Tibial nerve (tissue), 4 donors: ENCODE data around the gene CASP8AP2. TPM values are rescaled to one million over a fixed set of nuclear protein-coding genes. Genes with fewer than 3 reads are reported as not detected.
A peak's percentile ranks its signal among the peaks of the same experiment; 100 is the strongest.

Source experiments
- DNase-seq, 2 donors: peaks; one replicate each; pipeline ENCODE4 v3.0.0-alpha.2; 2019; ENCODE audit warnings: low spot score in 2 of 2
- H3K27ac ChIP-seq, 4 donors: fragments of 200-600 bp; sonication (generic) in 3 of 4; one replicate each; pipeline ENCODE4 v1.5.1; 2017 to 2019; ENCODE audit warnings: mild to moderate bottlenecking in 1 of 4
- H3K27me3 ChIP-seq, 2 donors: fragments of 200-600 bp; sonication (generic) in 1 of 2; one replicate each; pipeline versions ENCODE4 v1.5.1 to v1.6.0; 2017 to 2019
- H3K36me3 ChIP-seq, 3 donors: fragments of 200-600 bp; sonication (generic); one replicate each; pipeline ENCODE4 v1.5.1; 2018 to 2019
- H3K4me1 ChIP-seq, 4 donors: fragments of 200-600 bp; sonication (generic) in 3 of 4; one replicate each; pipeline ENCODE4 v1.5.1; 2017 to 2019
- H3K4me3 ChIP-seq, 4 donors: fragments of 200-600 bp; sonication (generic) in 3 of 4; one replicate each; pipeline ENCODE4 v1.5.1; 2017 to 2019; ENCODE audit warnings: mild to moderate bottlenecking in 1 of 4, moderate library complexity in 1 of 4
- H3K9me3 ChIP-seq, 4 donors: fragments of 200-600 bp; sonication (generic) in 3 of 4; one replicate each; pipeline ENCODE4 v1.5.1; 2017 to 2019
- CTCF ChIP-seq, 5 experiments: fragments of 200-600 bp in 3 of 5; fragments of 450-650 bp in 2 of 5; sonication (generic) in 3 of 5; IDR thresholded peaks; one replicate each; pipeline ENCODE4 v1.5.1; 2016 to 2019; ENCODE audit warnings: antibody characterized with exemption in 5 of 5, mild to moderate bottlenecking in 3 of 5, moderate library complexity in 2 of 5
- EP300 ChIP-seq, 2 donors: sonication (generic); formaldehyde crosslinking; IDR thresholded peaks; one replicate each; pipeline ENCODE4 v1.6.1; 2017; ENCODE audit warnings: antibody characterized with exemption in 2 of 2, mild to moderate bottlenecking in 1 of 2
- POLR2A ChIP-seq, 2 donors: fragments of 450-650 bp; IDR thresholded peaks; one replicate each; pipeline ENCODE4 v1.6.1; 2017; ENCODE audit warnings: antibody characterized with exemption in 2 of 2, mild to moderate bottlenecking in 2 of 2, moderate library complexity in 2 of 2
- WGBS, 2 donors: methylation state at CpG; one replicate each; pipeline ENCODE4 v1.1.5; 2018; 5-methylcytosine and 5-hydroxymethylcytosine counted together
- total RNA-seq, 4 donors: library from RNA; depleted of rRNA; stranded (reverse); fragments of >200 nt; gene quantifications; one replicate each; pipeline ENCODE4 v1.1.0, GENCODE V29; 2016

The CASP8AP2 gene
- total RNA-seq, 4 donors from 2014 or later = 17.4 to 21.4 (median 18.9) TPM

DNA sequence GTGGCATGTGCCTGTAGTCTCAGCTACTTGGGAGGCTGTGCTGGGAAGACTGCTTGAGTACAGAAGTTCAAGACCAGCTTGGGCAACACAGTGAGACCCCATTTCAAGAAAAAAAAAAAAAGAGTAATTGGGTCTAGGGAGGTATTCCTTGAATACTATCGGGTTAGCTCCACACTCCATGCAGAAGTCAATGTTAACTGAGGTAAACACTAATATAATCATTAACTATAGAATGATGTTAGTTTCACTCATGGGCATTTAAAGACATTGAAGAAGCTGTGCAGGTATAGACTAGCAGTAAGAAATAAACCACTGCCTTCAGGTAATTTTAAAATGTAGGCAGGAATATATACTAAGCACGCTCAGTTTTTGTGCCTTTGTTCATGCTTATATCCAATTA, 42.7 kb upstream of the CASP8AP2 start:
- H3K4me3 ChIP-seq = no peak overlapping the region
- peaks cover 0 to 6% (median 0%) of the 10 kb centered on the region in 4 donors for H3K9me3 ChIP-seq
- no peak overlapping the region for H3K27ac ChIP-seq
- no peaks in the 10 kb centered on the region for H3K4me1 ChIP-seq
- 97 to 99% methylated on average over 2 of the region's 2 CpGs for WGBS, 2 donors
- TF ChIP-seq CTCF (IDR thresholded peaks at IDR 0.05) = no peak
- TF ChIP-seq POLR2A (IDR thresholded peaks at IDR 0.05) = no peak
- TF ChIP-seq EP300 (IDR thresholded peaks at IDR 0.05) = no peak
- DNase-seq = no peak
- H3K27me3 ChIP-seq = no peaks in the 10 kb centered on the region
- H3K36me3 ChIP-seq = peaks cover 3 to 97% (median 7%) of the 10 kb centered on the region in 3 donors

- Histone ChIP-seq H3K27me3 (no peaks in the 10 kb centered on the region), H3K36me3 (peaks cover 3 to 97% (median 7%) of the 10 kb centered on the region in 3 donors), H3K4me3 (no peak overlapping the region), H3K4me1 (no peaks in the 10 kb centered on the region), H3K9me3 (peaks cover 0 to 6% (median 0%) of the 10 kb centered on the region in 4 donors), H3K27ac (no peak overlapping the region)
- 84 to 90% methylated on average over 7 of the region's 7 CpGs for WGBS, 2 donors
- TF ChIP-seq CTCF (IDR thresholded peaks at IDR 0.05) = no peak
- no peak for TF ChIP-seq POLR2A (IDR thresholded peaks at IDR 0.05)
- no peak for TF ChIP-seq EP300 (IDR thresholded peaks at IDR 0.05)
- no peak for DNase-seq
Observed at GRCh38 chr6:89787660-89788328, 41.9 kb upstream of the CASP8AP2 start.

GRCh38 chr6:89789980-89790379, 39.7 kb upstream of the CASP8AP2 start:
- WGBS, 2 donors = 88 to 95% methylated on average over 1 of the region's 1 CpG
- TF ChIP-seq POLR2A (IDR thresholded peaks at IDR 0.05) (no peak), EP300 (IDR thresholded peaks at IDR 0.05) (no peak)

DNA sequence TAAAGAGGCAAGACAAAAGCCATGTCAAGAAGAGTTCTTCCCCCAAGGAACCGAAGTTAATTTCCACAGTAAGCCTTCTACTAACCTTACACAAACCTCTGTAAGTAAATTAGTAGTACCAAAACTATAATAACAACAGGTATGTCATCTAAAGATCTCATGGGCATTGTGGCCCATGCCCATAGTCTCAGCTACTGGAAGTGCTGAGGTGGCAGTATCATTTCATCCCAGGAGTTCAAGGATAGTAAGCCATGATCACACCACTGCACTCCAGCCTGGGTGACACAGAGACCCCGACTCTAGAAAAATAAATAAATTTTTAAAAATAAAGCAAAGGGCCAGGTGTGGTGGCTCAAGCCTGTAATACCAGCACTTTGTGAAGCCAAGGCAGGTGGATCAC, 39.3 kb upstream of the CASP8AP2 start:
- H3K27ac ChIP-seq = no peak overlapping the region
- peaks cover 0 to 94% (median 3%) of the 10 kb centered on the region in 3 donors for H3K36me3 ChIP-seq
- DNase-seq = no peak
- no peaks in the 10 kb centered on the region for H3K4me1 ChIP-seq
- no peak overlapping the region for H3K4me3 ChIP-seq
- WGBS, 2 donors = 92 to 94% methylated on average over 2 of the region's 2 CpGs
- H3K9me3 ChIP-seq = no peaks in the 10 kb centered on the region
- TF ChIP-seq CTCF (IDR thresholded peaks at IDR 0.05) = no peak
- no peaks in the 10 kb centered on the region for H3K27me3 ChIP-seq

More at GRCh38 chr6:89789980-89790379, 39.7 kb upstream of the CASP8AP2 start:
- H3K27me3 ChIP-seq = no peaks in the 10 kb centered on the region
- no peaks in the 10 kb centered on the region for H3K9me3 ChIP-seq
- no peaks in the 10 kb centered on the region for H3K4me1 ChIP-seq
- H3K27ac ChIP-seq = no peak overlapping the region
- peaks cover 0 to 94% (median 3%) of the 10 kb centered on the region in 3 donors for H3K36me3 ChIP-seq
- H3K4me3 ChIP-seq = no peak overlapping the region
- DNase-seq = no peak

GRCh38 chr6:89792881-89793280, 36.8 kb upstream of the CASP8AP2 start:
- H3K9me3 ChIP-seq = no peaks in the 10 kb centered on the region
- DNase-seq = no peak
- no peaks in the 10 kb centered on the region for H3K27me3 ChIP-seq
- TF ChIP-seq EP300 (IDR thresholded peaks at IDR 0.05) (no peak), CTCF (IDR thresholded peaks at IDR 0.05) (peak in 2 of 5 experiments; percentile 10 to 13), POLR2A (IDR thresholded peaks at IDR 0.05) (no peak)
- H3K36me3 ChIP-seq = peaks cover 0 to 79% (median under 1%) of the 10 kb centered on the region in 3 donors
- WGBS, 2 donors = 44 to 53% methylated on average over 2 of the region's 2 CpGs
- no peaks in the 10 kb centered on the region for H3K4me1 ChIP-seq
- H3K27ac ChIP-seq = no peak overlapping the region
- H3K4me3 ChIP-seq = no peak overlapping the region
